Stimulated activated CD8-positive, alpha-beta memory T cell treated with anti-CD3 and anti-CD28 coated beads, Interleukin-15, amount 100 ng/mL, for 4 hours (primary cell): ENCODE data around the gene LSP1.

Source experiments
- DNase-seq, 2 donors: peaks; one replicate each; pipeline ENCODE4 v3.0.0-alpha.2; 2020; ENCODE audit warnings: low read depth in 2 of 2

The LSP1 gene

DNA sequence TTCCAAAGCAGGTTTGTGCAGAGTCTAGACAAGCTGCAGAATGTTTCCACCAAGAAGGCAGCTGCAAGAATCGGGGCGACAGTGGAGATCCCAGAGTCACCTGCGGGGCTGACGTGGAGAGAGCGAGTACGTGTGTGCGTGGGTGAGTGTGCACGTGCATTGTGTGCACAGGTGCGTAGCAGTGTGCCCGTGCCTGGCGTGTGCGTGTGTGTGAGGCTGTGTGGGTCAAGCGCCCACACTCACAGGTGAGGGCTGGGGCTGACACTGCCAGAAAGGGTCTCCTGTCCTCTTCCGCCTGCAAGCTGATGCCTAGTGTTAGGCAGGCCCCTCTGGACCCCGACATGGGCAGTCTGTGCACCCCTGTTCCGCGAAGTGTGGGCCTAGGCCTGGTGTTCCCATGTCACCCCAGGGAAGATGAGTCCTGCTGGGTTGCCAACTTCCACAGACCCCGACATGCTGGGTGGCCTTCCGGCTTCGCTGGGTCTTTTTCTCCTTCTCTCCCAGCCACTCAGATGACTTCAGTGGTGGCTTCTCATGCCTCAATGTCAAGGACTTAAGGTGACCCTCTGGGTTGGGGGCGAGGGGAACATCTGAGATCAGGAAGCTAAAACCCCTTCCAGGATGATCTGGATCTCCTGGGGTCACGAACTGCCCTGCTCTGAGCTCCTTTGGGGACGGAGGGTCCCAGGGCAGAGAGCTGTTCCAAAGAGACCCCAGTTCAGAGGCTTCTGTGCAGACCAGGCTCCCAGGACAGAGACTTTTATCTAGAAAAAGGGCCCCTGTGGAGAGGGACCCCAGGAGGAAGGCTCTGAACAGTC, 28.5 kb upstream of the LSP1 start:
- DNase-seq: no peak

DNA sequence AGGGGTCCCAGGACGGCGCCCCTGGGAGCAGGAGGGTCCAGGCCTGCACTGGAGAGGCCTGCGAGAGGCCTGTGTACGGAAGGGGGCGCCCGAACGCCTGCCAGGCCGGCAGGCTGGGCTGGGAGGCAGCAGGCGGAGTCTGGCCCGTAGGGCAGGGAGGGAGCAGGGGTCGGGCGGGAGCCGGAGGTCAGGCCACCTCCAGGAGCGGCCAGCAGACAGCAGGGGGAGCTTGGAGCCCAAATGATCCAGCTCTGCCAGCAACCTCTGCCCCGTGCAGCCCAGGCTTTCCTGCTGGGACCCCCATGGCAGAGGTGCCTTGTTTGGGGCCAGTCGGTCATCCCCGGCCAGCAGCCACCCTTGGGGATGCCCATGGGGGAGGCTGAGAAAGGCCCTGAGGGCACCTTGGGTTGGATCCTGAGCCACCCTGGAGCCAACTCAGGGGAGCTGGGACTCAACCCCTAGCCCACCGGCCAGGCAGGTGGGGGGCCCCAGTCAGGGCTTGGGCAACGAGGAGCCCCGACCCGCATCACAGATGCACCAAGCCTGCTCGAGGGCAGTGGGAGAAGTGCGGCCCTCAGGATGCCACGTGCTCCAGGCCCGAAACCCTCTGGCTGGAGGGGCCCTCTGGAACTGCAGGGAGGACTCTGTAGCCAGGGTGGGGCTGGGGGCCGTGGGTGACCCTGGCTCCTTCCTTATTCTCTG, 27.7 kb upstream of the LSP1 start:
- no peak for DNase-seq

DNA sequence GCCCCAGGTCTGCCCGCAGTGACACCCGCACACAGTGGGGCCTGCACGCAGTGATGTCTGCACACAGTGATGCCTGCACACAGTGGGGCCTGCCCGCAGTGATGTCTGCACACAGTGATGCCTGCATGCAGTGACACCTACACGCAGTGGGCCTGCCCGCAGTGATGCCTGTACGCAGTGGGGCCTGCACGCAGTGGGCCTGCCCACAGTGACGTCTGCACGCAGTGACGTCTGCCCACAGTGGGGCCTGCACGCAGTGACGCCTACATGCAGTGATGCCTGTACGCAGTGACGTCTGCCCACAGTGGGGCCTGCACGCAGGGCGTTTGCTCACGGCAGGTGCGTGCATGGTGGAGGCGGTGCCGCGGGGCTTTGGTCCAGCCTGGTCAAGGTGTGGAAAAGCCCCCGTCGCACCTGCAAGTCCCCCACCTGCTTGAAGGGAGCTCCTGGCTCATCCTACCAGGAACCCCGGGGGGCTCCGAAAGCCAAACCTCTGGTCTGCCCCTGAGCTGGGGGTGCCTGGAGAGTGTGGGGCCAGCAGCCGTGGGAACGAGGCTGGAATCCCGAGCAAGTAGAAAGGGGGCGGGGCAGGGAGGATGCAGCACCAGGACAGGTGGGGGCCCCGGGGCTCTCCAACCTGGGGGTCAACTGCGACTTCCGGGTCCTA, 27.0 kb upstream of the LSP1 start:
- DNase-seq: no peak

DNA sequence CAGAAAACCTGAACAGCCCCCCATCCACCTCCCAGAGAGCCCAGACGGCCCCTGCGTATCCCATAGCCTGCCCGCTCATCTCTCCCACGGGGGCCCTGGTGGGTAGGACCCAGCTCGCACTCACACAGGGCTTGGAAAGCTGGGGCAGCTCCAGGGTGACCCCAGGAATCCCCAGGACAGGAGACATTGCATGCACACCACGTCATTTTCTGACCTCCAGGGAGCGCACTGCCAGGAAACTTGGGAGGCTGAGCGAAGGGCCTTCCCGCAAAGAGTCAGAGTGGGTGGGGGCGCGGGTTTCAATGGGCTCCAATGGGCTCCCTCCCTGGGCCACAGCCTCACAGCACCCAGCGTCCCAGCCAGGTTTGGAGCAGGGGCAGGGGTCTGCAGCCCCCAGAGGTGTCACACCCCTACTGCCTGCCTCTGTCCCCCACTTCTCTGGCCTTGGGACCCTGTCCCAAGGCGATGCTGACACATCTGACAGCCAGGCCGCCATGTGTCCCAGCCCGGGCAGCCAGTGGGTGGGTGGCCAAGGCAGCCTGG, 26.3 kb upstream of the LSP1 start:
- DNase-seq: no peak

DNA sequence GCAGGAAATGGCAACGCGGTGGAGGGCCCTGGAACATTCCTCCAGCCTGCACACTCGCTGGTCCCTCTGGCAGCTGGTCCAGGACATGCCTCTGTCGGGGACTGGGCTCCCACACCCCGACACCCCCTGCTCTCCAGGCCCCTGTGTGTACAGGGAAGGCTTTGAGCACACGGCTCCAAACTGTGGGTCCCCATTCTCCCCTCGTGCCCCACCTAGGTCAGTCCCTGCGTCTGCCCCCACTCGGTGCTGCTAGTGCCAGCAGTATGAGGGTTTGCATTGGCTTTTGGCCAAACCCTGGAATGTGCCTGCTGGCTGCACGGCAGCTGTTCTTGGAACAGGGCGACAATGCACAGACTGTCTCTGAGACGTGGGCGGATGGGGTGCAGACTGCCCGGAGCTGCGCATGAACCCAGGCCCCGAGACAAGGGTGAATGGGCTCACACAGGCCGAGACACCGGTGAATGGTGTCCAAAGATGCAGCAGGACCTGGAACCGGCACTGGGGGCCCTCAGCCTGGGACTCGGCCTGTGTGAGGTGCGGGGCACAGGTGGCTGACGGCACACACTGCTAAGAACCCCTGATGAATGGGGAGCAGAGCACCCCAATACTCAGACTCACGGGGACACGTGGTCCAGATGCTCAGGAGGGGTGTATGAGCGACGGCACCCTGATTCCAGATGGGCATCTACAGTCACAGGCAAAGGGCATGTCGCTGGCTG, 25.6 kb upstream of the LSP1 start:
- no peak for DNase-seq

DNA sequence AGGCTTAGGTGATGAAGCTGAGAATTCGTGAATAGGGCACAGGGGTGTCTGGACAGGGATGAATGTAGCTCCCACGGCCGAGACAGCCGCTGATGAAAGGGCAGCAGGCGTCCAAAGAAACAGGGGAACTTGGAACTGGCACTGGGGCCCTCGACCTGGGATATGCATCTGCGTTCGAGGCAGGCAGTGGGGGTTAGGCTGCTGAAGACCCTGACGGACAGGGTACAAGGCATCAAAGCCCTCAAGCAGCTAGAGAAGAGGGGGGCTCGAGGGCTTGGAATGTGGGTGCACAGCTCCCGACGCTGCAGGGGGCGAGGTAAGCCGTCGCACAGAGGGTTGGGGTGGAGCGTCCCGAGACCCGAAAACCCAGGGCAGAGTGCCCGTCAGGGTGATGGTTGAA, 25.0 kb upstream of the LSP1 start:
- DNase-seq: no peak

DNA sequence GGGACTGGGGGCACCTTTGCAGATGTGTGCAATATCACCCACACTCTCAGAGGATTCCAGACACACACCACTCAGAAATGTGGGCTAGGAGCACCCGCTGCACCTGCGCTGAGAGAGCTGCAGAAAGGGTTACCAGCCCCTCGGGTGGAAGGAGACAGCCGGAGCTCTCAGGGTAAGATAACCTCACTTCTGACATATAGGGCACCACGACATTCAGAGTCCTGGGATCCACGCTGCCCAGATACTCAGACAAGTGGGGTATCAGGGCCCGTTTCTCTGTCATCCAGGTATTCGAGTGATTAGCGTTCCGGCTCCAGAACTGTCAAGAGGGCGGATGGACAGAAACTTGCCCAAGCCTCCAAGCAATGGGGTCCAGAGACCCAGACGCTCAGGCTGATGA, 24.3 kb upstream of the LSP1 start:
- no peak for DNase-seq

DNA sequence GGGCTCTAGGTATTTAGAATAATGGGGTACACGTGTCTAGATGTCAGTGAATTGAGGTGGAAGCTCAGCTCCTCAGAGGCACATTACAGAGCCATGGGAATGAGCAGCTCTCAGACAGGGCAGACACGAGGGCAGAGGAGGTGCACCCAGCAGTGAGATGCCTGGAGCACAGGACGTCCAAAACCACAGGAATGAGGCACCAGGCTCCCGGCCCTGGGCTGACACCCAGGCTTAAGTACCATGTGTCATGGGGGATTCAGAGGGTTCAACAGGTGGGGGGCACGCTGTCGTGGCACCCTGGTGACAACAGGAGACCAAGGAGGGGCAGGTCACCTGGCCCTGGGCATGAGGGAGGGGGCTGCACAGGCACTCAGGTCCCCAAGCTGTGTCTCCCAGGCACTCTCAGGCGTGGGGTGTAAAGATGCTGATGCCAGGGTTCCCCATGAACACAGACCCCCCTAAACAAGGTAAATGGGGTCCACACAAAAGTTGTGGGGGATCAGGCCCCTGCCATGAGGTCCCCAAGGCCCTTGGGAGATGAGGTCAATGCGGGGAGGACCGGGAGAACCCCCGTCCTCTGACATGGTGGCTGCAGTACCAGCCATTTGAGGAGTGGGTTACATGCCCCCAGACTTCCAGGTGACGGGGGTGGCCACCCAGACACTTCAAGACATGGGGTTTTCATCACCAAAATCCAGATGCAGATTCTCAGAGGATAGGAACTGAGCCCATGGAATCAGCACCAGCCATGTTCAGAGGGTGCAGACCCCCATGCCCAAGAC, 23.7 kb upstream of the LSP1 start:
- DNase-seq: no peak

DNA sequence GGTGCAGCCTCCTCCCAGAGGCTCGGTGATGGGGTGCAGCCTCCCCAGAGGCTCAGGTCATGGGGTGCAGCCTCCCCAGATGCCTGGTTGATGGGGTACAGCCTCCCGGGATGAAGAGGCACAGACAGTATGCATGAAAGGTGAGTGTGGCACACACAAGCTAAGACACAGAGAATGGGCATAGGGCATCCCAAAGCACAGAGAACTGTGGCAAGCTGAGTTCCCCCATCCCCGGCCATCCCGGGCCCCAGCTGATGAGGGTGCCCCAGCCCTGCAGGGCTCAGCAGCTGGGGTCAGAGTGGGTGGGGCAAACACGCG, 22.9 kb upstream of the LSP1 start:
- DNase-seq: no peak

DNA sequence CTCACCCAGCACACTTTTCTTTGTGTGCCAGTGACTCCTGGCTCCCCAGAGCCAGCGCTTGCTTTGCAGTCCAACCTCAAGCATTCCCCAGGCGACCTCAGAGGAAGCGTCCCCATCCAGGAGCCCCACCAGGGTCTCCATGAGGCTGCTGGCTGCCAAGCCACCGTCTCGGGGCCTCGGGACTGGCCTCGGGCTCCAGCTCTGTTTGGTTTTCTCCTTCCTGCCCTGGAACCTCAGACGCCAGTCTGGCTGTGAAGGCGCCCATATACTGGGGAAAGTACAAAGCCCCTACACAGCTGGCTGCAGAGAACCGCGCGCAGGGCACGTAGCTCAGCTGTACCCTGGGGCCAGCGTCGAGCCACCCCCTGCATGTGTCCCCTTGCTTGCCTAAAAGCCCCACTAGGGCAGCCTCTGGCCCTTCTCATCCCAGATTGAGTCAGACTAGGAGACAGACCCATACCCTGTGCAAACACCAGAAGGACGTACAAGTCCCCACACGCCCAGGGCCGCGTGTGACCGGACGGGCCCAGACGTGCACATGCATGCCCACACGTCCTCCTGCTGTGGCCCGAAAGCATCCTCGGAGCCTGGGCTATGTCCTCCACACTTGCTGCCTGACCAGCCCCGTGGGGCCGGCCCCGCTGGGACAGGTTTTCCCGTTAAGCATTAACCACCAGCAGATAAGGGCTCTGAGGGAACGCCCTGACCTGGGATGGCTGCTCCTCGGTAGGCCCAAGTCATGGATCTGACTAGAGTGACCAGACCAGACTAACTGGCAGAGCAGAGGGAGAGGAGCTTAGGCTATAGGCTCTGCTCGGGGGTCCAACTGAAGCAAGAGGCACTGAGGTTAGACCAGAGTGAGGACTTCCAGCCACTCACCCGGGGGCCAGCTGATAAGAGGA, 22.3 kb upstream of the LSP1 start:
- no peak for DNase-seq

DNA sequence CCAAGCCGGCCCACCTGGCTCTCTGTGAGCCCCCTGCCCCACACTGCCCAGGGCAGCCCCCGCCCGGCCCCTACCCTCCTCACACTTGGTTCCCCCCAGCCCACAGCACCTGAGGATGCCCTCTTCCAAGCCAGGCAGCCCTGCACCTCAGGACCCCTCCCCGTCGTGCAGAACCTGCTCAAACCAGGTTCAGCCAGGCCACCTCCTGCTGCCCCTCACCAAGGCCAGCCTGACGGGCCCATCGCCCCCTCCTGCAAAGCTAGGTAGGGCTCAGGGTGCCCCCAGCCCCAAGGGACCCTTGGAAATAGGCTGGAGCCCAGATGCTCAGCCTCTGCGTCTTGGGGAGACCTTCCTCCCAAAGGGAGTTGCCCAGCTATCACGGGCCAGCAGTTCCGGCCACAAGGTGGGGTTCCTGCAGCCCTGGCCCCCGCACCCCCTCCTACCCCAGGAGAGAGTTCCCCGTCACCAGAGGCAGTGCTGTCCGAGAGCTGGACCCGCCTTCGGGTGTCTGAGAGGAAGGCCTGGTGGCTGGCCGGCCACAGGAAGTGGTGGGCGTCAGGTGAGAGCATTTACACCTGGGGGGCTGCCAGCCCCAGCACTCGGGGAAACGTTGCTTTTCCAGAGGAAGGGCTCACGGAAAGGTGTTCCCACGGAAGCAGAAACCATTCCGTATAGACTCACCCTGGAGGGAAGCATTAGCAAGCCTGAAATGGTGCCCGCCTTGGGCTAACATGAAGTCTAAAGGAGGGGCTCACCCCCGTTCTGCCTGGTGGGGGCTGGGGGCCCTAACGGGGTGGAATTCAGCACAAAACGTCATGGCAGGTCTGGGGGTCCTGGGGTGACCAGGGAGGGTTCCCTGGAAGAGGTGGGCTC, 21.3 kb upstream of the LSP1 start:
- no peak for DNase-seq

DNA sequence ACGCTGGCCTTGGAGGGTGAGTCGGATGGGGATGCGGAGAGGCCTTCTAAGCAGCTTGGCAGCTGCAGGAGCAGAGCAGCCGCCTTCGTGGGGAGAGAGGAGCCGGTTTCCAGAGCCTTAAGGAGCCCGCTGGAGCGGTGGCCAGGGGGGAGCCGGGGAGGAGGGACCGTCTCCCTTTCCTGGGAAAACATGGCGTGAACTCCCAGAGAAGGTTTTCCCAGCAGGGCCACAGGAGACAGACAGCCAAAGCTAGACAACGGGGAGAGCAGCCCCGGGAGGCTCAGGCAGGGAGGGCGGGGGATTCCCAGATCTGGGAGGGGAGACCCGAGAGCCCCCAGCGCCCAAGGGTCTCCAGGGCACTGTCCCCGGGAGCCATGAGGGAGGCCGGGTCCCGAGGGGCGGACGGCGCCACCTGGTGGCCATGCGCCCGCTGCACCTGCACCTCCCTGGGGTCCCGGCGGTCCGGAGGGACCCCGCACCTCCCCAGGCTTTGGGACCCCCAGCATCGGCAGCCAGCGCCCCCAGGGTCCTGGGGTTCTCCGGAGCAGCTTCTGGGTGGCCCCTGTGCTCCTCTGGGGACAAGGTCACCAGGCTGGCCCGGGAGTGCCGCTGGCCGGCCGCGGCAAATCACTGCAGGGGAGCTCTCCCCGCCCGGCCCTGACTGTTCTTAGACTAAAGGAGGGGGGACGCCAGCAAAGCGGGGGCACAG, 20.5 kb upstream of the LSP1 start:
- DNase-seq: no peak

DNA sequence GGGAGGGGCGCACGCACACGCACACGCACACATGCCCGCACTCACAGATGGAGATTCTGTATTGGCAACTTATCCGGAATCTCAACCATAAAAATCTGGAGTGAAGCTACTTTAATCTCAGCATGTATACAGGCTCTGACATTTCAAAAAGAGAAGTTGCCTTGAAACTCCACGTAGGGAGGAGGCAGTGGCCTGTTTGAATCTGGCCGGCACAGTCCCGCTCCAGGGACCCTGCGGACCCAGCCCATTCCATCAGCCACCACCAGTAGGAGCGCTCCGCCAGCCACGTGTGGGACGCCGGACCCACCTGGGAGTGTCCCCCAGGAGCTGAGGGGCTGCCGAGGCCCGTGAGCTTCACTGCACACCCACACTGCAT, 20.0 kb upstream of the LSP1 start:
- DNase-seq: no peak

DNA sequence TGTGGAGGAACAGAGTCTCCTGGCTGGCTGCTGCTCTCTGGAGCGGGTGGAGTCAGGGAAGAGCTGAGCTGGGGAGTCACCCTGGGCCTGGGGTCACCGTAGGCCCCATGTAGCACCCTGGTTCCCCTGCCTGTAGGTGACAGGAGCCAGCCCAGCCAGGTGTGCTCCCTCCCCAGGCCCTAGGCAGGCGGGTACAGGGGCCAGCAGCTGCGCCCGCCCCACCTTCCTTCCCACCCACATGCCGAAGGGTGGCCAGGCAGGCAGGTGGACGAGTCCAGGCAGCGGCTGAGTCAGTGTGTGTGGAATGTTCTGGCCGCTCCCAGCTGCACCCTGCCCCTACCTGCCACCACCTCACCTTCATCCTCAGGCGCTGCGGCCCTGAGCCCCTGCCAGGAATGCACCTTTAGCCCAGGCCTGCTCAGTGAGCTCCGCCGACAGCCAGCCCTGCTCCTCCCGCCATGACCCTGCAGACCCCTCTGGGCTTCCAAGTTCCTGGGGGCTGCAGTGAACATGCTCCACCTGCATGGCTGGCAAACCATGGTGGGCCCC, 18.7 kb upstream of the LSP1 start:
- DNase-seq: no peak

DNA sequence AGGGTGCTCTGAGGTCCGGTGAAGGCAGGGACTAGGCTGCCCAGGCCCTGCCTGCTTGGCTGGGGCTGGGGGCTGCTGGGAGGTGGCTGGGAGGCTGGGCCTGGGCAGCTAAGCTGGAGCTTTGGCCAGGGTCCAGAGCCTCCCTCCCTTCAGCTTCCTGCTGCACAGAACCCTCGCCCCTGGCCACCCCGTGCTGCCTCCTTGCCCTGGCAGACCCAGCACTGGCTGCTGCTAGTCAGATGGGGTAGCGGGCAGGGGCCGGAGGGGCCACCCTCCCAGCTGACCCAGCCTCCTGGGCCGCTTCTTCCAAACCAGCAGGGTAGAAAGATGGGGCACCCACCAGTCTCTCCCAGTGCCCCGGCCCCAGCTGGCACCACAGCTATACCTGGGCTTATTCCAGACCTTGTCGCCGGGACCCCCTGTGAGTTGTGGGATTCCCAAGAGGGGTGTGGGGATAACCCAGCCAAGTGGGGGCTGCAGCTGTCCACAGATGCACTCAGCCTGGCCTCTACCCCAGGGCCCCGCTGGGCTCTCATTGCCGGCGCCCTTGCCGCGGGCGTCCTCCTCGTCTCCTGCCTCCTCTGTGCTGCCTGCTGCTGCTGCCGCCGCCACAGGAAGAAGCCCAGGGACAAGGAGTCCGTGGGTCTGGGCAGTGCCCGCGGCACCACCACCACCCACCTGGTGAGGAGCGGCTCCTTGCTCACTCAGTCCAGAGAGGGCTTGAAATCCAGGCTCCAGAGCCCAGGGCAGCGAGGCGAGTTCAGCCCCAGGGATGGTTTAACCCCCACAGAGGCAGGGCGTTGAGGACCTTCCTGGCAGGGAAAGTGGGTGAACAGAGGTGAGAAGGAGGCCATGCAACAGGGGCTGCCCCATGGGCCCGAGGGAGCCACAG, 17.9 kb upstream of the LSP1 start, which contains the start of gene SYT8:
Gene SYT8, plus strand, starts transcription at position 212 of the 892 bp plus-strand sequence. Its CDS starts 116 bp downstream, at position 328.
- no peak for DNase-seq

DNA sequence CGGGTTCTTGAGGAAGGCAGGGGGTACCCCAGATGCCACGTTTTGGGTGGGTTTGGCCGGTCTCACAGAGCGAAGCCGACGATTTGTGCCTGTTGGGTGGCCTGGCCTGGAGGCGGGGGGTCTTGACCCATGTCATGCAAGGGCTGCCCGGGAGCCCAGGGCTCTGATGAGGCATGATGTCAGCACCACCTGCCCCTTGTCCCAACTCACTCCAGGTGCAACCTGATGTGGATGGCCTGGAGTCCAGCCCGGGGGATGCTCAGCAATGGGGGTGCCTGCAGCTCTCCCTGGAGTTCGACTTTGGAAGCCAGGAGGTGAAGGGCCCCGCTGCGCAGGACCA, 17.2 kb upstream of the LSP1 start:
- no peak for DNase-seq
